ENCODE measurements around the gene ECEL1.
"Not testable (repeated sequence)": the region's sequence is repeated elsewhere in the genome, so short reads cannot be mapped to it uniquely, and the experiment has no call there.

ECEL1 gene

GRCh38 chr2:232434091-232434490, 53.5 kb downstream of the ECEL1 start:
- Histone ChIP-seq H3K4me2 (peak overlapping the region in 8 of 11 experiments; percentile 13 to 81 (median 70); a peak in 15 of 22 replicates), H3K9ac (peak overlapping the region in 1 of 11 experiments; percentile 35; a peak in 1 of 22 replicates), H4K20me1 (0 out of 22 replicates have a peak, but pooled peaks cover 0 to 3% (median 0%) of the 10 kb centered on the region in 11 experiments), H3K9me3 (replicated peaks in 1 of 11) (no peaks in the 10 kb centered on the region), H3K4me1 (peaks cover 4 to 40% (median 28%) of the 10 kb centered on the region in 10 experiments; a peak in 19 of 20 replicates), H3K4me3 (no peak overlapping the region), H3K27ac (peak overlapping the region in 1 of 11 experiments; percentile 9; a peak in 1 of 22 replicates), H3K27me3 (no peaks in the 10 kb centered on the region), H3K36me3 (no peaks in the 10 kb centered on the region)
- no peak for TF ChIP-seq Cebpa-rat (IDR thresholded peaks at IDR 0.05)

- H3K9ac ChIP-seq, H3K27ac ChIP-seq: not testable (repeated sequence)
Measured at GRCh38 chr2:232433622-232434021, 54.0 kb downstream of the ECEL1 start.

GRCh38 chr2:232432598-232433184, 54.9 kb downstream of the ECEL1 start:
- H3K4me1 ChIP-seq = peaks cover 4 to 40% (median 28%) of the 10 kb centered on the region in 10 experiments; a peak in 19 of 20 replicates
- no peak for TF ChIP-seq Cebpa-rat (IDR thresholded peaks at IDR 0.05)
- H3K9ac ChIP-seq = peak overlapping the region in 2 of 11 experiments; percentile 20 to 29; a peak in 2 of 22 replicates
- H3K9me3 ChIP-seq (replicated peaks in 1 of 11) = no peaks in the 10 kb centered on the region
- H4K20me1 ChIP-seq = no peaks in the 10 kb centered on the region
- no peak overlapping the region for H3K4me3 ChIP-seq
- no peaks in the 10 kb centered on the region for H3K27me3 ChIP-seq
- 0 out of 22 replicates have a peak overlapping the region, but pooled peaks of 1 of the 11 experiments have one; percentile 30 for H3K27ac ChIP-seq
- H3K4me2 ChIP-seq = peak overlapping the region; percentile 10 to 81 (median 67); a peak in 18 of 22 replicates
- H3K36me3 ChIP-seq = no peaks in the 10 kb centered on the region

More at GRCh38 chr2:232433622-232434021, 54.0 kb downstream of the ECEL1 start:
- not testable (repeated sequence) for H3K36me3 ChIP-seq; H3K4me3 ChIP-seq; H3K9me3 ChIP-seq (replicated peaks in 1 of 11); H3K27me3 ChIP-seq; H4K20me1 ChIP-seq
- Histone ChIP-seq H3K4me1 (peaks cover 4 to 40% (median 28%) of the 10 kb centered on the region in 10 experiments; a peak in 19 of 20 replicates), H3K4me2 (peak overlapping the region in 8 of 11 experiments; percentile 48 to 81 (median 70); a peak in 13 of 22 replicates)

- no peak for TF ChIP-seq Cebpa-rat (IDR thresholded peaks at IDR 0.05)
- no peak overlapping the region for H3K27ac ChIP-seq
- H3K4me1 ChIP-seq = peaks cover 4 to 40% (median 28%) of the 10 kb centered on the region in 10 experiments; a peak in 19 of 20 replicates
- no peaks in the 10 kb centered on the region for H3K27me3 ChIP-seq
- no peaks in the 10 kb centered on the region for H3K9me3 ChIP-seq (replicated peaks in 1 of 11)
- H4K20me1 ChIP-seq = no peaks in the 10 kb centered on the region
- no peak overlapping the region for H3K4me3 ChIP-seq
- no peak overlapping the region for H3K9ac ChIP-seq
- H3K36me3 ChIP-seq = no peaks in the 10 kb centered on the region
- peak overlapping the region in 9 of 11 experiments; percentile 54 to 81 (median 68); a peak in 15 of 22 replicates for H3K4me2 ChIP-seq
Measured at GRCh38 chr2:232431705-232432590, 55.7 kb downstream of the ECEL1 start.

Measured in BLaER1 treated with 17β-estradiol and CSF1 and Interleukin-3, amounts not matched to agents 10 nM and 100 nM (cell line).